Activated CD4-positive, alpha-beta T cell treated with anti-CD3 and anti-CD28 coated beads, Interleukin-2, amount 10 ng/mL, durations not matched to agents 7 days and 5 days (primary cell): Measurements from ENCODE around the gene SORCS2. TPM values are rescaled to one million over a fixed set of nuclear protein-coding genes. Genes with fewer than 3 reads are reported as not detected.

Experiments used
- CTCF ChIA-PET: fragments of 350-600 bp; sonication (Branson Sonifier 250); formaldehyde crosslinking; loops from one replicate; lab custom pipeline; 2021; ENCODE audit warnings: antibody characterized with exemption; lab: Charles Lee
- POLR2A ChIA-PET: fragments of 350-600 bp; sonication (Branson Sonifier 250); formaldehyde crosslinking; loops from one replicate; lab custom pipeline; 2021; ENCODE audit warnings: antibody characterized with exemption; lab: Charles Lee
- DNase-seq: peaks from one replicate; pipeline ENCODE4 v3.0.0-alpha.2; 2020
- H3K27ac Mint-ChIP-seq: one replicate; pipeline ENCODE4 v1.8.0; 2021; ENCODE audit warnings: mild to moderate bottlenecking, moderate library complexity, mixed read lengths
- H3K27me3 Mint-ChIP-seq: one replicate; pipeline ENCODE4 v1.8.0; 2021; ENCODE audit warnings: mixed read lengths
- H3K36me3 Mint-ChIP-seq: one replicate; pipeline ENCODE4 v1.8.0; 2021; ENCODE audit warnings: low read depth, mixed read lengths
- H3K4me1 Mint-ChIP-seq: one replicate; pipeline ENCODE4 v1.8.0; 2021; ENCODE audit warnings: mixed read lengths
- H3K4me3 Mint-ChIP-seq: one replicate; pipeline ENCODE4 v1.8.0; 2021; ENCODE audit warnings: mild to moderate bottlenecking, moderate library complexity, mixed read lengths
- H3K9me3 Mint-ChIP-seq: one replicate; pipeline ENCODE4 v1.8.0; 2021; ENCODE audit warnings: mixed read lengths
- total RNA-seq, 2 experiments: library from RNA; stranded (reverse); gene quantifications; one replicate each; pipeline ENCODE4 v1.2.3, GENCODE V29; 2021

Gene SORCS2
- total RNA-seq, 2 experiments from 2014 or later, result not detected

DNA sequence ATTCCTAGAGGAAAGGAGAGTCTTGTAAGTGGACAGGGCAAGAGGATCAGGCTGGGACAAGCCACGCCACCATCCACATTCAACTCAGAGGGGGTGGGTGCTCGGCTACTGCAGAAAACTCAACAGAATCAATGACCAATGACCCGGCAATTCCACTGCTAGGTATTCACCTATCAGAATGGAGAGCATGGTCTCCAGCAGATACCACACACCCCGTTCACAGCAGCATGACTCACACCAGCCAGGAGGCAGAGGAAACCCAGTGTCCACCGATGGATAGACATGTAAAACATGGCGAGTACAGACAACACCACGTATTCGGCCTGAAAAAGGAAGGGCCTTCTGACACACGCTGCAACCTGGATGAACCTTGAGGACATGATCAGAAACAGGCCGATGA, 571.5 kb downstream of the SORCS2 start:
- DNase-seq, result no peak
- Mint-ChIP-seq H3K27ac (no peak overlapping the region), H3K4me3 (no peak overlapping the region), H3K36me3 (no peaks in the 10 kb centered on the region), H3K9me3 (no peaks in the 10 kb centered on the region), H3K27me3 (no peaks in the 10 kb centered on the region), H3K4me1 (peaks cover 15% of the 10 kb centered on the region)
- POLR2A ChIA-PET, result no interaction called here
- CTCF ChIA-PET, result no interaction called here

DNA sequence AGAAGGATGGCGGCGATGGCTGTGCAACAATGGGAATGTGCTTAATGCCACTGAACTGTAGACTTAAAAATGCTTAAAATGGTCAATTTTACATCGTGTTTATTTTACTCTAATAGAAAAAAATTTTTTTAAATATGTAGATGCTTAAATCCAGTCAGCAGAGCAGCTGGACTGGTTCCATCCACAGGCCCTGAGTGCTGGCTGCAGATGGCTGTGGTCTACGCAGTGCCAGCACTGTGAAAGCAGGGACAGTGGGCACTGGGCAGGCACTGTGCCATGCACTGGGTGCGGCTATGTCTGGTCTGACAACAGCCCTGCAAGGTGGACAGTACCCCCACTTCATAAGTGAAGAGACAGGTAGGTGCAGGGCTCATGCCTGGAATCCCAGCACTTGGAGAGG, 572.1 kb downstream of the SORCS2 start:
- DNase-seq, result no peak
- Mint-ChIP-seq H3K9me3 (no peaks in the 10 kb centered on the region), H3K36me3 (no peaks in the 10 kb centered on the region), H3K4me1 (peaks cover 11% of the 10 kb centered on the region), H3K27me3 (no peaks in the 10 kb centered on the region), H3K4me3 (no peak overlapping the region), H3K27ac (no peak overlapping the region)
- ChIA-PET CTCF (no interaction called here), POLR2A (no interaction called here)

DNA sequence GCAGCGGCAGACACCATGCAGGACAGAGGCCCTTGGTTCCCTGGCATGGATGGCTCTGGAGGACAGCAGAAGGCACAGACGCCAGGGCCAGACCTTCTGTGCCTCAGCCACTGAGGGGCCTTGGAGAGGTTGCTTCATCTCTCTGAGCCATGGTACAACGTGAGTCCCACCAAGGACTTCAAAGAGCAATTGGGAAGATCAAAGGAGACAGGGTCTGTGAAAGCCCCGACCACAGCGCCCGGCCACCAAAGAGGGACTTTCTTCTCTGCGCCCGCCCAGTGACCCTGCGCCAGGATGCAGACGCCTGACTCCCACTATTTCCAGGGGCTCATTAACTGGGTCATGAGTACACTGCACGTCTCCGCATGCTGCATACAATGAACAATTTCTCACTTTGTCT, 573.3 kb downstream of the SORCS2 start:
- H3K9me3 Mint-ChIP-seq, result no peaks in the 10 kb centered on the region

DNA sequence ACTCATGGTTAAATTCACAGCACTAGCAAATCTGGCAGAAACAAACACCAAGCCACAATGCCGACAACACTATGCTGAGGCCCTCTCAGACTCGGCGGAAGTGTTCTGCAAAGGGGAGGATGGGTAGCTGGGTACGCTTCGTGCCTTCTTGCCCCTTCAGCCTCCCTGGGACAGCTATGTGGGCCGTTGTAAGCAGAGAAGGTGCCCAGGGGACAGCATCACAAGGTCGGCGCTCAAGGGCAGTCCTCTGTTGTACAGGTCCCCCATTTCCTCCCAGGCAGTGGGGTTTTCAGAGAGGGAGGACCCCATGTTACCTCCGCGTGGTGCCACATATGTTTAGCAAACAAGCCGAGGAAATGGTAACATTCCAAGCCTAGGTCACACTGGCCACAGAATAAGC, 573.7 kb downstream of the SORCS2 start:
- Mint-ChIP-seq H3K4me1 (peaks cover 18% of the 10 kb centered on the region), H3K27me3 (no peaks in the 10 kb centered on the region), H3K27ac (no peak overlapping the region), H3K4me3 (no peak overlapping the region), H3K9me3 (no peaks in the 10 kb centered on the region), H3K36me3 (no peaks in the 10 kb centered on the region)
- DNase-seq, result no peak
- ChIA-PET CTCF (no interaction called here), POLR2A (no interaction called here)

More for the DNA sequence above, 573.3 kb downstream of the SORCS2 start:
- no peak overlapping the region for H3K4me3 Mint-ChIP-seq
- peaks cover 13% of the 10 kb centered on the region for H3K4me1 Mint-ChIP-seq
- ChIA-PET CTCF (no interaction called here), POLR2A (no interaction called here)
- H3K27me3 Mint-ChIP-seq, result no peaks in the 10 kb centered on the region
- H3K36me3 Mint-ChIP-seq, result no peaks in the 10 kb centered on the region
- H3K27ac Mint-ChIP-seq, result no peak overlapping the region
- DNase-seq, result no peak

DNA sequence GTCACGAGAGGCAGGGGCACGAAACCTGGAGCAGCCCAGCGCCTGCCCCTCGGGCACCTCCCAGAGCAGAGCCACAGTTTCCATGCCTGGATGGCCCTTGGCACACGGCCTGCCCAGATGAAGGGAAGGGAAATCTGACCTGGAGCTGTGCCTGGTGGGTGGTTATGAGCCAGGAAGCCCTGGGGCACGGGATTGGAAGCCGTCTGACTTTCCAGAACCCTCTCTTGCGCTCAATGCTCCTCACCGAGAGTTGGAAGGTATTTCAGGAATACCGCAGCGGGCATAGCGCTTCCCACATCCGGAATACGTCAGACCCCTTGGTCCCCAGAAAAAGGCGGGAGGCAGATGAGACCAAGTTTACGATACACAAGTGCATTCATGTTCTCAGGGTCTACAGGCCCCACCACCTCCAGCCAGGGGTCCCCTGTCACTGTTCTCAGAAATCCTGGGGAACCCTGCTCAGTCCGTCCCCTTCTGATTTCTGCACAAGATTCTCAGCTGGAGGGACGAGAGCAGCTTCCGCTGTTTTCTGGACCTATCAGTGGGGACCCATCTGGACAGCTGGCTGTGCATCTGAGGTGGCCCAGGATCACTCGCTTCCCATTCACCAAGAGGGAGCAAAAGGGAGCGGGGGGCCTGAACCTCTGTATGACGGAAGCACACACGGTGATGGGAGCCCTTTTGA, 574.5 kb downstream of the SORCS2 start:
- CTCF ChIA-PET, result interaction anchor here (3.9 kb wide), 1 partner anchor 35 kb away, joined by 16 read pairs; no protein-coding TSS in a partner anchor
- Mint-ChIP-seq H3K9me3 (no peaks in the 10 kb centered on the region), H3K36me3 (peaks cover 2% of the 10 kb centered on the region)

DNA sequence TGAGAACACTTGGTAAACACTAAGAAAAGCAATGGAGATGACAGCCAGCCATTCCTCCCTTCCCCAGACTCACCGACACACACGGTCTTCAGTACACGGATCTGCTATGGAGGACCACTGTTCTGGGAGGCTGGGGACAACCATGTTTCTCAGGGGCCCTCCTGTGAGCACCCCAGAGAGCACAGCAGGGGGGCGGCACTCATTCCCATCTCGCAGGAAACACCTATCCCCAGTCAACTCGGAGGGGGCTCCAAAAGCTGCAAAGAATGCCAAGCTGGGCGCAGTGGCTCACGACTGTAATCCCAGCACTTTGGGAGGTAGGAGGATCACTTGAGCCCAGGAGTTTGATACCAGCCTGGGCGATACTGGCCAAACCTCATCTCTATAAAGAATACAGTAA, 575.2 kb downstream of the SORCS2 start:
- POLR2A ChIA-PET, result no interaction called here
- H3K27ac Mint-ChIP-seq, result no peak overlapping the region

More for the DNA sequence above, 574.5 kb downstream of the SORCS2 start:
- Mint-ChIP-seq H3K27me3 (no peaks in the 10 kb centered on the region), H3K4me3 (no peak overlapping the region), H3K4me1 (peaks cover 20% of the 10 kb centered on the region), H3K27ac (no peak overlapping the region)
- DNase-seq, result no peak
- POLR2A ChIA-PET, result no interaction called here

DNA sequence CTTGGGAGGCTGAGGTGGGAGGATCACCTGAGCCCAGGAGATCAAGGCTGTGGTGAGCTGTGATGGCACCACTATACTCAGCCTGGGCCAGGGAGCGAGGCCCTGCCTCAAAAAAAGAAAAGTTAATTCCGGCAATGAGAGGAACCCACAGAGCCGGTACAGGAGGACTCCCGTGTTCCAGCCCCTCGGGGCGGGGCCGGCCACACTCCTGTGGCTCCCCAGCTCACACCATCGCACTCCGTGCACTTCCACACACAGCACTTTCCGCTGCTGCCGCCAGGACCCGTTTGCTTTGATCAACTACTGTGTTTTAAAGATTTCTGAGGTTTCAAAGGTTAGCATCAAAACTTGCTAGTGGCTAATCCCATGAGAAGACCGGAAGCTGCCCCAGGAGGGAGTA, 575.6 kb downstream of the SORCS2 start:
- POLR2A ChIA-PET, result no interaction called here
- H3K36me3 Mint-ChIP-seq, result peaks cover 2% of the 10 kb centered on the region

More for the DNA sequence above, 575.2 kb downstream of the SORCS2 start:
- peaks cover 20% of the 10 kb centered on the region for H3K4me1 Mint-ChIP-seq
- CTCF ChIA-PET, result interaction anchor here (3.9 kb wide), 1 partner anchor 35 kb away, joined by 16 read pairs; no protein-coding TSS in a partner anchor
- no peaks in the 10 kb centered on the region for H3K9me3 Mint-ChIP-seq
- no peaks in the 10 kb centered on the region for H3K27me3 Mint-ChIP-seq
- DNase-seq, result no peak
- H3K36me3 Mint-ChIP-seq, result peaks cover 2% of the 10 kb centered on the region
- H3K4me3 Mint-ChIP-seq, result no peak overlapping the region

DNA sequence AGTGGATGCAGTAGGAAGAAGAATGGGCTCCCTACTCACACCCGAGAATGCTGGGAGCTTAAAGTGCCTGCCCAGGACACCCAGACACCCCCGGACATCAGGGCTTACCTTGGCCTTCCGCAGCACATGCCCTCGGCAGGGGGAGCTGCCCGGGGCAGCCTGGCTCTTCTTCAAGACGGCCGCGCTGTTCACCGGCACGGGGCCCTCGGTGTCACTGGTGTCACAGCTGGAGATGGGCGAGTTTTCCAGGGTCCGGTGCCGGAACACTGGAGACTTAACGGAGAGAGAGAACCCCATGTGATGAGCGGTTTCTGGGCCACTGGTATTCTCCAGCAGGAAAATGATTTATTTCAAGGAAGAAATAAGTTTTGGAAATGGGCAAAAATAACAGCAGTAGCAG, 576.4 kb downstream of the SORCS2 start:
- Mint-ChIP-seq H3K4me1 (peaks cover 20% of the 10 kb centered on the region), H3K9me3 (no peaks in the 10 kb centered on the region), H3K36me3 (peaks cover 2% of the 10 kb centered on the region), H3K4me3 (no peak overlapping the region), H3K27me3 (no peaks in the 10 kb centered on the region), H3K27ac (no peak overlapping the region)
- ChIA-PET CTCF (interaction anchor here (0.8 to 3.9 kb wide), 2 partner anchors 33 to 36 kb away, joined by 4 to 16 read pairs; no protein-coding TSS in a partner anchor), POLR2A (no interaction called here)
- no peak for DNase-seq

More for the DNA sequence above, 575.6 kb downstream of the SORCS2 start:
- DNase-seq, result no peak
- Mint-ChIP-seq H3K4me3 (no peak overlapping the region), H3K4me1 (peaks cover 20% of the 10 kb centered on the region), H3K27ac (no peak overlapping the region), H3K27me3 (no peaks in the 10 kb centered on the region), H3K9me3 (no peaks in the 10 kb centered on the region)
- CTCF ChIA-PET, result interaction anchor here (3.9 kb wide), 1 partner anchor 34 kb away, joined by 16 read pairs; no protein-coding TSS in a partner anchor

DNA sequence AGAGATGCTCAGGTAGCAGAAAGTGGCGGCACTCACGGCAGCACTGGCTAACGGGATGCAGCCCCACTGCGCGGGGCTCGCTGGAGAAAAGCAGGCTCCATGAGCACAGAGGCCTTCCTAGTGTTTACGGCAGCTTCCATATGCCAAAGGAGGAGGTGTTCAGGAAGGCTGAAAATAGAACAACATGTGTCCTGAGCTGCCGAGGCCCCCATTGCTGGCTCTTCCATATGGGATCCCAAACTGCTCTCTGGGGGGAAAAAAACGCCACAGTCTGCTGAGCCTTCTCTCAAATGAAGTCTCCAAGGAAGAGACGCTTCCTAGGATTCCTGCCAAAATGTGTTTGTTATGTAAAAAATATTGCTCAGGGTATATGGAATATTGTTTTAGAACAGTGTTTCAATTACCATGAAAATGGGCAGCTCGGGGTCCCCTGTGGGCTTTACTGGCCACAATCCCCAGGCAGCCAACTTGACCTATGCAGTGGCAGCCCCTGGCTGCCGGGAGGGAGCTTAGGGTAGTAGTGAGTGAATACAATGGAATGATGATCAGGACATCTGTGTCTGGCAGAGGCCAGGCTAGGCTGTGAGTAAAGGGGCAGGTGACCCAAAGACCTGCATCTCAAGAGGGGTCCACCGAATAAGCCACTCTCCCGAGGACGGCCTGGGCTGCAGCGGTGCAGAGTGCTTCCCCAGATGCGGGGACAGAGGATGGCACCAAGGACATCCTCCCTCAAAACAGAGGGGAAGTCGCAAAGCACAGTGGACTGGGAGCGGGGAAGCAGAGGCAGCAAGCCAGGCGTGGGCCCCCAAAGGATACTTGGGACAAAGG, 577.3 kb downstream of the SORCS2 start:
- Mint-ChIP-seq H3K9me3 (no peaks in the 10 kb centered on the region), H3K4me3 (no peak overlapping the region), H3K36me3 (peaks cover 2% of the 10 kb centered on the region), H3K27me3 (no peaks in the 10 kb centered on the region), H3K27ac (no peak overlapping the region), H3K4me1 (peaks cover 20% of the 10 kb centered on the region)
- CTCF ChIA-PET, result interaction anchor here (0.7 to 3.9 kb wide), 6 partner anchors 8 to 1484 kb away, joined by 3 to 16 read pairs (median 4); no protein-coding TSS in a partner anchor
- no peak for DNase-seq
- POLR2A ChIA-PET, result no interaction called here

DNA sequence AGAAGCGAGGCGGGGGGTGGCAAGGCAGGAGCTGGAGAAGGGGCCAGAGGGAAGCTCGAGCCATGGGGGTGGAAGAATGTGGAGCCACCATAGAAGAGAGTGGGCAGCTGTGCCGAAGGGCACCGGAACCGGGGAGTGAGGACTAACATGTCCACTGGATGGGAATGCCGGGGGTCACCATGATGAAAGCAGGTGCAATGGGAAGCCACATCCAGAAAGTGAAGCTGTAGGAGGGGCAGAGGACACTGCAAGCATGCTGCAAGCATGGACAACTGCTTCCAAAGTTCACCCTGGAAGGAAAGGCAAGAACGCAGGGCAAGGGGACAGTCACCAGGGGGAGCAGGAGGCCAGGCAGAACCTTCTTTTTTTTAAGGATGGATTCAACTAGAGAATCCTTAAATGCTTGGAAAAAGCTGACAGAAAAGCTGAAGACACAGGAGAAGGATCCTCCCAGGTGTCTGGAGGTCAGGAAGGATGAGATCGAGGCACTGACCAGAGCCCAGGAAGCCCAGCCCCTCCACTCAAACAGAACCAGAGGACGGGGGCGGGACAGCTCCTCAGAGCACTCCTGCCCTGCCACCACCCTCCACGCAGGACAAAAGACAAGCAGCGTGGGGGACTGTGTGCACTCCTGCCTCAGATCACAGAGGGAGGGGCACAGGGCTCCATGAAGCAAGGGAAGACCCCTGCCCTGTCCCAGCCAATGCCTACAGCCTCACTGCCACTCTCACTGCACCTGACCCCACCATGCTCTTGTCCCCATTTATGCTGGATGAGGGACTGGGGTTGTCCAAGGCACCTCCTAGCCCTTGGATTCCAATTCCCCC, 578.1 kb downstream of the SORCS2 start:
- DNase-seq, result peak; percentile 24
- H3K4me1 Mint-ChIP-seq, result peaks cover 20% of the 10 kb centered on the region
- ChIA-PET CTCF (interaction anchor here (0.6 to 3.9 kb wide), 9 partner anchors 9 to 1485 kb away, joined by 3 to 16 read pairs (median 3); no protein-coding TSS in a partner anchor), POLR2A (no interaction called here)
- H3K27me3 Mint-ChIP-seq, result no peaks in the 10 kb centered on the region
- H3K36me3 Mint-ChIP-seq, result peaks cover 2% of the 10 kb centered on the region
- H3K27ac Mint-ChIP-seq, result peak overlapping the region; percentile 81
- H3K9me3 Mint-ChIP-seq, result no peaks in the 10 kb centered on the region
- H3K4me3 Mint-ChIP-seq, result peak overlapping the region; percentile 15

DNA sequence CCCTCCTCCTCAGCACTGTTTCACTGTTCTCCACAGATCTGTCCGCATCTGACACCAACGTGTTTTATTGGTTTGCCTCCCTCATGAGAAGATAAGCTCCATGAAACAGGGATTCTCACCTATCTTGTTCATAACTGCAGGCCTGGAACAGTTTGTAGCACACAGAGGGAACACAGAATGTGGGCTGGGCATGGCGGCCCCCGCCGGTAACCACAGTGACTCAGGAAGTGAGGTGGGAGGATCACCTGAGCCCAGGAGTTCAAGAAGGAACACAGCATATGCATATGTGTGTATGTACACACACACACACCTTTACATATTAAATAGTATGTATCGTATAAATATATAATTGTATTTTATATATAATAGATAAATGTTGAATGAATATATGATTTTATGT, 578.7 kb downstream of the SORCS2 start:
- Mint-ChIP-seq H3K9me3 (no peaks in the 10 kb centered on the region), H3K4me3 (peak overlapping the region; percentile 15), H3K4me1 (peaks cover 20% of the 10 kb centered on the region), H3K27me3 (no peaks in the 10 kb centered on the region), H3K36me3 (peaks cover 2% of the 10 kb centered on the region), H3K27ac (peak overlapping the region; percentile 81)
- ChIA-PET CTCF (interaction anchor here (0.6 to 1.5 kb wide), 5 partner anchors 8 to 1440 kb away, joined by 3 to 8 read pairs (median 3); no protein-coding TSS in a partner anchor), POLR2A (no interaction called here)
- DNase-seq, result peak; percentile 34
